SU-DHL-6 (cell line): ENCODE measurements around the gene FUT1.

Experiments
- CTCF ChIP-seq: fragments of 200-600 bp; sonication (generic); IDR thresholded peaks from one replicate; pipeline ENCODE4 v1.5.1; 2017; ENCODE audit warnings: antibody characterized with exemption, mild to moderate bottlenecking, low read length, moderate library complexity; ENCODE audit not compliant: insufficient read depth, poor library complexity, severe bottlenecking
- EZH2phosphoT487 ChIP-seq: fragments of 200-600 bp; sonication (generic), shearing (Covaris generic); conservative IDR thresholded peaks from 2 replicates; pipeline ENCODE4 v1.6.1; 2018; ENCODE audit warnings: mild to moderate bottlenecking, antibody characterized with exemption, low read length, moderate library complexity, mixed read lengths

DNA sequence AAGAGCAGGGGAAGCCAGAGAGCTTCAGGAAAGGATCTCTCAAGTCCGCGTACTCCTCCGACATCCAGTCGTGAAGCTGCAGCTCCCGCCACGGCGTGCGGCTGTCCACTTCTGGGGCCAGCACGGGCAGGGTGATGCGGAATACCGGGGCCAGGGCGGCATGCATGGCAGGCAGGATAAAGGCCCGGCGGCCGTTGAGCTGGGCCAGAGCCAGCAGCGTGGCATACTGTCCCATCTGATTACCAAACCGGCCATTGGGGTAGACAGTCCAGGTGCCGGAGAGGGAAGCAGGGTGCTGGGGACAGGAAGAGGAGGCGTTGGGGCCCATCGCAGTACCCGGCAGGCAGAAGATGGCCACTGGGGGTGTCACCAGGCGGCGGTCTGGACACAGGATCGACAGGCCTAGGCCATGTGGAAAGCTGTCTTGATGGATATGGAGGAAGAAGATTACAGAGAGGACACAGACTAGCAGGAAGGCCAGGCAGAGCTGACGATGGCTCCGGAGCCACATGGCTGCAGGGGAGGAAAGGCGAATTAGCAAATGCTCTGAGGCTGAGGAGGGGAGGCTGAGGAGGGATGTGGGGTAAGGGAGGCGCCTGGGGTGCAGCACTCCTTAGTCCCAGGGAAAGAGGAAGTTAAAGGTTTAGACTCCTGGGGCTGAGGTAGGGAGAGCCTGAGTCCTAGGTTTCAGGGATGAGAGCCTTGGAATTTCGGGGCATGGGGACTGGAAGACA lies 1.5 kb downstream of the FUT1 start:
- TF ChIP-seq CTCF (no peak), EZH2phosphoT487 (no peak)
